Ovary (tissue), 3 donors: Measurements from ENCODE around the gene NPL.

ENCODE experiments used
- POLR2A ChIP-seq: fragments of 450-650 bp; IDR thresholded peaks from one replicate; pipeline ENCODE4 v1.6.1; 2017; ENCODE audit warnings: antibody characterized with exemption, mild to moderate bottlenecking, moderate library complexity
- TF ChIP-seq, protein P1 (sequence below), 3 donors: fragments of 450-650 bp in 2 of 3; fragments of 200-600 bp in 1 of 3; IDR thresholded peaks; one replicate each; pipeline versions ENCODE4 v1.5.1 to v1.8.0; 2016 to 2022; ENCODE audit warnings: antibody characterized with exemption in 3 of 3, mild to moderate bottlenecking in 1 of 3
- donor health status: DM: no; HTN: no; CAD: no.

DNA sequence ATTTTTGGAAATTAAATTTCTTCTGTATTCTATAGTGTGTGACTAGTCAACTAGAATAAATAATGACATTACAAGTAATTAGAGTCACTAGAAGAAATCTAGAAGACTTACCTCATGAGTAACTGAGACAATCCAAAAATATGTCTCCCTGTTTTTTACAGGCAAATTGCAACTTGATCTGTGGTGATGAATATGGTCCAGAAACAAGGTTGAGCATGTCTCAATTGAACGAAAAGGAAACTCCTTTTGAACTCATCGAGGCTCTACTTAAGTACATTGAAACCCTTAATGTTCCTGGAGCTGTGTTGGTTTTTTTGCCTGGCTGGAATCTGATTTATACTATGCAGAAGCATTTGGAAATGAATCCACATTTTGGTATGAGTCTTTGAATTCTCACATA lies 86.3 kb downstream of the NPL start:
- TF ChIP-seq, protein P1, sequence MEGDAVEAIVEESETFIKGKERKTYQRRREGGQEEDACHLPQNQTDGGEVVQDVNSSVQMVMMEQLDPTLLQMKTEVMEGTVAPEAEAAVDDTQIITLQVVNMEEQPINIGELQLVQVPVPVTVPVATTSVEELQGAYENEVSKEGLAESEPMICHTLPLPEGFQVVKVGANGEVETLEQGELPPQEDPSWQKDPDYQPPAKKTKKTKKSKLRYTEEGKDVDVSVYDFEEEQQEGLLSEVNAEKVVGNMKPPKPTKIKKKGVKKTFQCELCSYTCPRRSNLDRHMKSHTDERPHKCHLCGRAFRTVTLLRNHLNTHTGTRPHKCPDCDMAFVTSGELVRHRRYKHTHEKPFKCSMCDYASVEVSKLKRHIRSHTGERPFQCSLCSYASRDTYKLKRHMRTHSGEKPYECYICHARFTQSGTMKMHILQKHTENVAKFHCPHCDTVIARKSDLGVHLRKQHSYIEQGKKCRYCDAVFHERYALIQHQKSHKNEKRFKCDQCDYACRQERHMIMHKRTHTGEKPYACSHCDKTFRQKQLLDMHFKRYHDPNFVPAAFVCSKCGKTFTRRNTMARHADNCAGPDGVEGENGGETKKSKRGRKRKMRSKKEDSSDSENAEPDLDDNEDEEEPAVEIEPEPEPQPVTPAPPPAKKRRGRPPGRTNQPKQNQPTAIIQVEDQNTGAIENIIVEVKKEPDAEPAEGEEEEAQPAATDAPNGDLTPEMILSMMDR (IDR thresholded peaks at IDR 0.05) = no peak
- TF ChIP-seq POLR2A = no peak
